NCI-H146 (cell line): ENCODE data around the gene PTPRB.

ENCODE experiments used
- DNase-seq: peaks from one replicate; lab custom pipeline; 2025; lab: John Stamatoyannopoulos, UW

PTPRB gene

DNA sequence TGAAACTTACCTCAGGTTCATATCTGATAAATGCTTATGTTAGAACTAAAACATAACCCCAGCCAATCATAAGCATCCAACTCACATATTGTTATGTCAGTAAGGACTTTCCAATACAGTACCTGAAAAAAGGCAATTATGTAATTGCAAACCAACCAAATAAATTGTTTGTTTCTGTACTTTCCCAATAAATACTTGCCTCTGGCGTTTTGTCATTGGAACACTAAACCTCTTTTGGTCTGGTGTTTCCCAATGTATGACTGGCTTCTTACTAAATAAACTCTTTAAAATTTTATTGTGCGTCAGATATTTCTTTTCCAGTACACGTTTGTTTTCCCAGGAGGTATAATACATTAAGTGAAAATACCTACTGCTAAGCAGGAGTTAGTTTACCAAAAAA, 6.7 kb upstream of the PTPRB start:
- DNase-seq, result no peak

- DNase-seq, result no peak
Observed at GRCh38 chr12:70641691-70642090, 4.5 kb upstream of the PTPRB start.

- no peak for DNase-seq
Observed at GRCh38 chr12:70640901-70641300, 3.7 kb upstream of the PTPRB start.

GRCh38 chr12:70639535-70639934, 2.3 kb upstream of the PTPRB start:
- DNase-seq, result no peak

GRCh38 chr12:70638639-70639360, 1.6 kb upstream of the PTPRB start:
- no peak for DNase-seq

DNA sequence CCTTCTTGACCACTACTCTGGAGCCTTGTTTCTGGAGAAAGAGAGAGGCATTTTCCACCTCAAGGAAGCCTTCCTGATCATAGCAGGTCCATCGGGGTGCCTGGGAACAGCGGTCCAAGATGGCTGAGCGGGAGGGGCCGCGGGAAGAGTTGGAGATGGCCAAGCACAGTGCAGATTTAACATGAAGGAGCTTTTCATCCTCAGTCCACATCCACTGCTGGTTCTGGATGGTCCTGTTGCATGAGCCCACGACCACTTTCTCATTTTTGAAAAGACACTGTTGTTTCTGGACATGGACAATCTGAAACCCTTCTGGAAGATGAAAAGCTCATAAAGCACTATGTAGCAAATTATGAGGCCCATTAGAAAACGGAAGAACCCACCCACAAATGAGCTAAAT, 1.5 kb downstream of the PTPRB start:
- DNase-seq, result no peak

DNA sequence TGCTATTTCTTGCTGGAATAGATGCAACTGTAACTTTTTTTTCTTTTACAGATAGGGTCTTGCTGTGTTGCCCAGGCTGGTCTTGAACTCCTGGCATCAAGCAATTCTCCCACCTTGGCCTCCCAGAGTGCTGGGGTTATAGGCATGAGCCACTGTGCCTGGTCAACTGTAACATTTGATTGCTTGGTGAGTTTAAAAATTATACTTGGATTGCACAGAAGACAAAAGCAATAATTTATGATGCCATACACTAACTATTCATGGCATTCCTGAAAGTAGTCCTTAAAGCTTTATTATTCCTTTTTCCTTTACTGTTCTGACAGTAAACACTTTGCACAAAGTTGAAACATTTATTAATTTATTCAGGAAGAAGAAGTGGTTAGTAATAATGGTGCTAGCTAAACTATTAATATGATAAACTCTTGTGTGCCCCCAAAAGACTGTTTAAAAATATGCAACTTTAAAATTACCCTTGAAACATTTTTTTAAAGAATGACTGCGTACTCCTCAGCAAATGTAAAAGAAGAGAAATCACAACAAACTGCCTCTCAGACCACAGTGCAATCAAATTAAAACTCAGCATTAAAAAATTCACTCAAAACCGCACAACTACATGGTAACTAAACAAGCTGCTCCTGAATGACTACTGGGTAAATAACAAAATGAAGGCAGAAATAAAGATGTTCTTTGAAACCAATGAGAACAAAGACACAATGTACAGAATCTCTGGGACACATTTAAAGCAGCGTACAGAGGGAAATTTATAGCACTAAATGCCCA, 8.3 kb downstream of the PTPRB start:
- no peak for DNase-seq

- no peak for DNase-seq
Observed at GRCh38 chr12:70627677-70628076, 9.6 kb downstream of the PTPRB start.

DNA sequence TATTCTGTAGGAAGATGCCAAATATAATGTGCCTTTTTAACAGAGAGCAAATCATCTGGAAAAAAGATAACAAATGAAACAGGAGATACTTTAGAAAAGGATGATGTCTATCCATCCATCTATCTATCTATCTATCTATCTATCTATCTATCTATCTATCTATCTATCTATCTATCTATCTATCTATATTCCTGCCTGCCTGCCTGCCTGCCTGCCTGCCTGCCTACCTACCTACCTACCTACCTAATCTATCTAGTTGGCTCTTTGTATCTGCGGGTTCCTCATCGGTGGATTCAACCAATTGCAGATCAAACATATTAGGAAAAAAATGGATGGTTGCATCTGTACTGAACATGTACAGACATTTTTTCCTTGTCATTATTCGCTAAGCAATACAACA, 11.0 kb downstream of the PTPRB start:
- DNase-seq, result no peak

GRCh38 chr12:70619471-70620152, 17.6 kb downstream of the PTPRB start:
- DNase-seq, result no peak

- DNase-seq, result no peak
Observed at GRCh38 chr12:70618371-70618770, 18.9 kb downstream of the PTPRB start.

- DNase-seq, result no peak
Observed at GRCh38 chr12:70617450-70617849, 19.8 kb downstream of the PTPRB start.

DNA sequence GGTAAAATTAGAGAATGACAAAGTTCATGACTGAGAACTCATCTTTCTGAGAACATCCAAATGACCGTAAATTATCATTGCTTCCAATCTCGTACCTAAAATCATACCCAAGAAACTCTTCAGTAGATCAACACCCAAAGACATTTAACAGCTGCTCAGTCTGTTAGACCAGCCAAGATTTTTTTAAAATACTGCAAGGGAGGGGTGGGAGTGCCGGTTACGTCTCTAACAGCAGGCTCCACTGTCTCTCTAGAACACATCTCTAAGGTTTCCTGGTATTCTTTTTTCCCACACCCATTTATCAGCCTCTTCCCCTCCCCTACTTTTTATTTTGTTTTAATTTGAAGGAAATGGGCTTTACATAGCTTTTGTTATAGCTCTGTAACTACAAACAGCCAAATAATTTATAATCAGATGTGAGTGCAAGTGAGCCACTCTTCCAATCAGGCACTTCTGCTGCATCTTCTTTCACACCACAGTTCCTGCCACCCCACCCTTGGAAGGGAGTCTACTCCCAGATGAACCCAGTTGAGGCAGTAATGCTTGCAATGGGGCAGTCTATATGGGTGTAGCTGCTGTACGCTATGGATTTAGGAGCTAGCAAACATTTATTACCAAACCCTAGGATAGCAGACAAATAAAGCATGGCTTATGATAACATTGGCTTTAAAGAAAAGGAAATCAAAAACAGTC, 21.9 kb downstream of the PTPRB start:
- no peak for DNase-seq

DNA sequence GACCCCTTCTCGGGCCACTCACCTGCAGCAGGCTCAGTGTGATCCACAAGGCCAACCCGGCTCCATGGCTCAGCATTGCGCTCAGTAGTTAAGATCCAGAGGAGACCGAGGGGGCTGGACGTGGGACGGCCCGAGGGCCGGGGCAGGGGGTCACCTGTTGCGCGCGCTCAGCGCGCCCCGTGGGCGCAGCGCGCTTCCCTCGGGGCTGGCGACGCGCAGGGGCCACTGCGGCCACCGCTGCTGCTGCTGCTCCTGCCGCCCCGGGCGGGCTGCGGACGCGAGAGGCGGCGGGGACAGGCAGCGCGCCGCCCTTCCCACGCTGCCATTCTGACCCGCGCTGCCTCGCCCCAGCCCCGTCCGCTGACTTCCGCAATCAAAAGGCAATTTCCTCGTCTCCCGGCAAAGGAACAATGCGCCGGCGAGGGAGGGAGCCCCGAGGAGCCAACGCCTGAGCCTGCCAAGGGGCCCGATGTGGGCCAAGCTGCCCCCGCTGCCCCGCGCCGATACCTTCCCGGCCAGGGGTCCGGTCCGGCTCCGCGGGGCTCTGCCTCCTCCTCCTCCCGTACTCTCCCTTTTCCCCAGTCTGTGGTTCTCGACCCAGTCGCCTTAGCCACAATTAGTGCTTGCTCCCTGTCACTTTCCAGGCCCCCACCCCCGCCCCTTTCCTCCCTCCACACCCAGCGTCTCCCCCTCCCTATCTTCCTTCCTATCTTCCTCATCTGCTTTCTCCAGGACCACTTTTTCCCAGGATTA, 27.3 kb downstream of the PTPRB start:
- DNase-seq, result peak; percentile 4

DNA sequence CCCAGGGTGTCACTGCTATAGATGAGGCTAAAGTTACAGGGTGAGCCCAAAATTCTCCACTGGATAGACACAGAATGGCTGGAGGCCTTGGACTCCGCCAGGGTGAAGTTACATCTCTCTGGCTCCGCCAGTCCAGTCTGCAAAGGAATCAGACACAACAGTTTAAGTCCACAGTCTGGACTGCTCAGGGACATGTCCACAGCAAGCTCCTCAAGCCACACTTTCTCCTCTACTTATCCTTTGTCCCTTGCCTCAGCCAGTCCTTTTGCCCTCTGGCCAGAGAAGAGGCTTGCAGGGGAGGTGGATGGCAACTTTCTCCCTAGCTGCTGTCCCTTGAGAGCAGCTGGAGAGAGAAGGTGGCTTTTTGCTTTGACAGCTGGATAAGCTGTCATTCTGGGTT, 28.0 kb downstream of the PTPRB start:
- no peak for DNase-seq

DNA sequence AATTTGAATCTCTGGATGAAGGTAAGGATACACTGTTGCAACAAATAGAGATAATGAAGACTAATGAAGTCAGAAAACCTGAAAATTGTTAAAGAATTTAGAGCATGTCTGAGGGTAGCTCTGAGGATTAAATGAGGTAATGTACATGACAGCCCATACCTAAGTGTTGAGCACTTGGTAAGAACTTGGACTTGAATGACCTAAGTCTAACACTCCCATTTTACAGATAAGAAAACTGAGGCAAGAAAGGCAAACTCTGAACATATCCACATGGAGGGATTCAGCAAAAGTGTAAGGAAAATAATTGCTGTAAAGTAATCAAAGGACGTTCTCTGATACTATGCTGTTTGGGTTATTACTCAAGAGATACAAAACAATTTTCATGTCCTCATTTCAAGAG, 29.0 kb downstream of the PTPRB start:
- no peak for DNase-seq

DNA sequence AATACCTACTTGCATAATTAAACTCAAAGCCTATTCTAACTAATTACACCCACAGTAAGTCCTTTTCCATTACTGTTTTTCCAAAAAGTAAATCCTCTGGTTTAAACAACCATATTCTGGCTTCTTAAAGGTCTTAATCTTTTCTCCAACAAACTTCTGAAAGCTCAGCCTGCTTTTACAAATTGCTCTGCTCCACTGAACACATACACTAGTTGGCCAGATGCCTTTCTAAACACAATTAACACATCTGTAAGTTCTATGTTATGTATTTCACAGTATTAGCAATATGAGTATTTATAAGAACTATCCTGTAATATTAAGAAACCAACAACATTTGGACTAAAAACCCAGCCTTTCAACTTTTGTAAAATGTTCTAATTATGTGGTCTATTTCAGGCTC, 30.1 kb downstream of the PTPRB start:
- DNase-seq, result no peak

- DNase-seq, result no peak
Observed at GRCh38 chr12:70605976-70606375, 31.3 kb downstream of the PTPRB start.

GRCh38 chr12:70604662-70605061, 32.6 kb downstream of the PTPRB start:
- no peak for DNase-seq

DNA sequence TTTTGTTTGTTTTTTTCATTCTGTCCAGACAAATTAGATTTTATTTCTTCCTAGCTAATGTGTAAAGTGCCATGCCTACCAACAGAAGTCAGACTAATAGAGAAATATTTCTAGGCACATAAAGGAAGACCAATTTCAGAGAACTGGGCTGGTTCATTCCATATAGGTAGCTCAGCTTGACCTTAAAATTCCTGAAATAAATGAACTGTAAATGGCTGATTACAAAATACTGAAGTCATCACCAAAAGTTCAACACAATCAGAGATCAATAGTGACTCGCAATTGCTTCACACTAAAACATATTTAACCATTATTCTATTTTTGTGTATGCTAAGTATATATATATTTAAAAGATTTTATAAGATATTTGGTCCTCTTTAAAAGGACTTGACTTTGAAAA, 34.2 kb downstream of the PTPRB start:
- no peak for DNase-seq

- DNase-seq, result no peak
Observed at GRCh38 chr12:70598467-70599193, 38.6 kb downstream of the PTPRB start.
